IPS-20b (cell line): Measurements from ENCODE around the gene IPO7.
"Not testable (repeated sequence)": the region's sequence is repeated elsewhere in the genome, so short reads cannot be mapped to it uniquely, and the experiment has no call there.

Experiments
- H3K27ac ChIP-seq: one replicate; pipeline ENCODE4 v1.5.1; 2013; ENCODE audit warnings: low read length
- H3K27me3 ChIP-seq: 2 replicates; pipeline ENCODE4 v1.6.1; 2013; ENCODE audit warnings: mild to moderate bottlenecking, low read length, inconsistent platforms; ENCODE audit not compliant: insufficient read depth
- H3K36me3 ChIP-seq: 2 replicates; pipeline ENCODE4 v1.6.1; 2013; ENCODE audit warnings: low read depth, mild to moderate bottlenecking, inconsistent platforms, low read length, moderate library complexity; ENCODE audit not compliant: insufficient read depth
- H3K4me1 ChIP-seq: 2 replicates; pipeline ENCODE4 v1.6.1; 2013; ENCODE audit warnings: mild to moderate bottlenecking, control low read depth, inconsistent platforms, low read length, moderate library complexity; ENCODE audit not compliant: insufficient read depth
- H3K4me3 ChIP-seq: 2 replicates; pipeline ENCODE4 v1.5.1; 2013; ENCODE audit warnings: mild to moderate bottlenecking, low read length, inconsistent platforms
- H3K9ac ChIP-seq: 2 replicates; pipeline ENCODE4 v1.6.1; 2013; ENCODE audit warnings: low read depth, mild to moderate bottlenecking, inconsistent platforms, low read length, moderate library complexity
- H3K9me3 ChIP-seq: 2 replicates; pipeline ENCODE4 v1.6.1; 2013; ENCODE audit warnings: mild to moderate bottlenecking, low read depth, low read length, inconsistent platforms; ENCODE audit not compliant: insufficient read depth

Gene IPO7

GRCh38 chr11:9384535-9385326, at the start of gene IPO7:
Gene IPO7, plus strand, starts transcription at chr11:9384652. Its CDS starts 112 bp downstream, at chr11:9384764.
- H3K4me1 ChIP-seq: peaks cover 17% of the 10 kb centered on the region; the same call in 1 of the 2 replicates
- H3K4me3 ChIP-seq: peak within 1 kb of the TSS; percentile 95
- H3K36me3 ChIP-seq: peaks cover 28% of the 10 kb centered on the region
- no peaks in the 10 kb centered on the region for H3K9me3 ChIP-seq
- H3K27me3 ChIP-seq: no peaks in the 10 kb centered on the region
- H3K27ac ChIP-seq: peak within 1 kb of the TSS; percentile 94
- H3K9ac ChIP-seq: peak within 1 kb of the TSS; percentile 98

- H3K36me3 ChIP-seq: no peaks in the 10 kb centered on the region
- H3K27me3 ChIP-seq: no peaks in the 10 kb centered on the region
- no peak overlapping the region for H3K4me3 ChIP-seq
- no peaks in the 10 kb centered on the region for H3K4me1 ChIP-seq
- H3K27ac ChIP-seq: no peak overlapping the region
- no peaks in the 10 kb centered on the region for H3K9me3 ChIP-seq
- no peak overlapping the region for H3K9ac ChIP-seq
These were observed 42.7 kb upstream of the IPO7 start for GRCh38 chr11:9341638-9342178.

- H3K4me3 ChIP-seq: no peak overlapping the region
- no peak overlapping the region for H3K27ac ChIP-seq
- H3K27me3 ChIP-seq: no peaks in the 10 kb centered on the region
- H3K36me3 ChIP-seq: no peaks in the 10 kb centered on the region
- no peaks in the 10 kb centered on the region for H3K9me3 ChIP-seq
- peaks cover 18% of the 10 kb centered on the region; the same call in 1 of the 2 replicates for H3K4me1 ChIP-seq
- no peak overlapping the region for H3K9ac ChIP-seq
These were observed 40.3 kb upstream of the IPO7 start for GRCh38 chr11:9344061-9344680.

GRCh38 chr11:9347100-9347499, 37.4 kb upstream of the IPO7 start:
- Histone ChIP-seq H3K9ac (no peak overlapping the region), H3K27ac (no peak overlapping the region), H3K36me3 (no peaks in the 10 kb centered on the region), H3K27me3 (no peaks in the 10 kb centered on the region), H3K4me1 (peaks cover 18% of the 10 kb centered on the region; the same call in 1 of the 2 replicates), H3K4me3 (no peak overlapping the region), H3K9me3 (no peaks in the 10 kb centered on the region)

GRCh38 chr11:9347779-9348178, 36.7 kb upstream of the IPO7 start:
- H3K36me3 ChIP-seq, H3K27me3 ChIP-seq, H3K4me3 ChIP-seq, H3K9ac ChIP-seq, H3K9me3 ChIP-seq, H3K27ac ChIP-seq: not testable (repeated sequence)
- H3K4me1 ChIP-seq: peaks cover 18% of the 10 kb centered on the region; the same call in 1 of the 2 replicates

- no peak overlapping the region for H3K27ac ChIP-seq
- H3K9me3 ChIP-seq: no peaks in the 10 kb centered on the region
- no peaks in the 10 kb centered on the region for H3K27me3 ChIP-seq
- H3K4me1 ChIP-seq: peaks cover 18% of the 10 kb centered on the region; the same call in 1 of the 2 replicates
- no peaks in the 10 kb centered on the region for H3K36me3 ChIP-seq
- H3K9ac ChIP-seq: no peak overlapping the region
- no peak overlapping the region for H3K4me3 ChIP-seq
These were observed 33.1 kb upstream of the IPO7 start for GRCh38 chr11:9351321-9351881.

GRCh38 chr11:9357041-9357440, 27.4 kb upstream of the IPO7 start:
- no peak overlapping the region for H3K9ac ChIP-seq
- no peak overlapping the region for H3K27ac ChIP-seq
- no peak overlapping the region for H3K4me3 ChIP-seq
- H3K36me3 ChIP-seq: no peaks in the 10 kb centered on the region
- H3K9me3 ChIP-seq: no peaks in the 10 kb centered on the region
- no peaks in the 10 kb centered on the region for H3K4me1 ChIP-seq
- no peaks in the 10 kb centered on the region for H3K27me3 ChIP-seq

GRCh38 chr11:9360862-9361622, 23.4 kb upstream of the IPO7 start:
- H3K4me3 ChIP-seq, H3K9me3 ChIP-seq, H3K9ac ChIP-seq, H3K36me3 ChIP-seq, H3K27ac ChIP-seq, H3K27me3 ChIP-seq: not testable (repeated sequence)
- H3K4me1 ChIP-seq: peaks cover 12% of the 10 kb centered on the region

- H3K9ac ChIP-seq: peak overlapping the region; percentile 95; the same call in 1 of the 2 replicates
- no peak overlapping the region for H3K27ac ChIP-seq
- H3K9me3 ChIP-seq: no peaks in the 10 kb centered on the region
- H3K36me3 ChIP-seq: no peaks in the 10 kb centered on the region
- no peak overlapping the region for H3K4me3 ChIP-seq
- H3K27me3 ChIP-seq: no peaks in the 10 kb centered on the region
- H3K4me1 ChIP-seq: peaks cover 12% of the 10 kb centered on the region
These were observed 22.0 kb upstream of the IPO7 start for GRCh38 chr11:9362393-9362863.

- no peaks in the 10 kb centered on the region for H3K36me3 ChIP-seq
- H3K4me1 ChIP-seq: peaks cover 12% of the 10 kb centered on the region
- H3K4me3 ChIP-seq: peak overlapping the region; percentile 63
- H3K27me3 ChIP-seq: no peaks in the 10 kb centered on the region
- H3K9ac ChIP-seq: peak overlapping the region; percentile 95
- no peaks in the 10 kb centered on the region for H3K9me3 ChIP-seq
- peak overlapping the region; percentile 96 for H3K27ac ChIP-seq
These were observed 20.2 kb upstream of the IPO7 start for GRCh38 chr11:9363954-9364912.
